ENCODE measurements around the gene CCDC57.

The CCDC57 gene

DNA sequence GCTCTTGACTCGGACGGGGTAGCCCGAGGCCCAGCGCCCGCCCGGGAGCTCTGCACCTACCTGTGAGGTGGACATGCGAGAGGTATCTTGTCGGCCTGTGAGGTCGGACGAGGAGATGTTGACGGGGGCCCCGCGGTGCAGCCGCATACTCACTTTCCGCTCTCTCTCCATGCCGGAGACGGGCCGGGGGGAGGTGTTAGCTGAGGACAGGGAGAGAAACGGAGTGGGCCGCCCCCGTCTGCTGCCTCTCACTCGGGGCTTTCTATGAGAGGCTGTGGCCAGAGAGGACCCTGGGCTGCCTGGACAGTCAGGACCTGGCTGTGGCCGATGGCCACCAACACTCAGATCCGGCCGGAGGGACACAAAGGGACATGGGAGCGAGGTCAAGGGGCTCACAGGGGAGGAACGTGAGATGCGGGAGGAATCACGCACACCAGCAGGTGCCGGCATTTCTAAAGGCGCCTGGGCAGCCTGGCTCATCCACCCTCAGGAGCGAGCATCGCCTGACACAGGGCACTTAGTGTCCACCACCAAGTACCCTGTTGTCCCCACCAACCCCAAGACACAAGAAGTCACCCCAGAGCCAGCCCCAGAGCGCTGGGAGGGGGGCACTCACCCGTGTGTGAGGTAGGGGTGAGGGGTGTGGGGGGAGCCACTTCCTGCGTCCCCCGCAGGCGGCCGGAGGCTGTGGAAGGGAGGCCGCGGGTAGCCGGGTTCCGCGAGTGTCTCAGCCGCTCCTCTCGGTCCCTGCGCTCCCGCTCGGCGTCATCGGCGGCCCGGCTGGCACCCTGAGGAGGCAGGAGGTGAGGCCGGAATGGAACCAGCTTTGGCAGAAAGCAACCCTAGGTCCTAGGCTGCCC, 36.4 kb upstream of the CCDC57 start:
- TF ChIP-seq, protein P1, sequence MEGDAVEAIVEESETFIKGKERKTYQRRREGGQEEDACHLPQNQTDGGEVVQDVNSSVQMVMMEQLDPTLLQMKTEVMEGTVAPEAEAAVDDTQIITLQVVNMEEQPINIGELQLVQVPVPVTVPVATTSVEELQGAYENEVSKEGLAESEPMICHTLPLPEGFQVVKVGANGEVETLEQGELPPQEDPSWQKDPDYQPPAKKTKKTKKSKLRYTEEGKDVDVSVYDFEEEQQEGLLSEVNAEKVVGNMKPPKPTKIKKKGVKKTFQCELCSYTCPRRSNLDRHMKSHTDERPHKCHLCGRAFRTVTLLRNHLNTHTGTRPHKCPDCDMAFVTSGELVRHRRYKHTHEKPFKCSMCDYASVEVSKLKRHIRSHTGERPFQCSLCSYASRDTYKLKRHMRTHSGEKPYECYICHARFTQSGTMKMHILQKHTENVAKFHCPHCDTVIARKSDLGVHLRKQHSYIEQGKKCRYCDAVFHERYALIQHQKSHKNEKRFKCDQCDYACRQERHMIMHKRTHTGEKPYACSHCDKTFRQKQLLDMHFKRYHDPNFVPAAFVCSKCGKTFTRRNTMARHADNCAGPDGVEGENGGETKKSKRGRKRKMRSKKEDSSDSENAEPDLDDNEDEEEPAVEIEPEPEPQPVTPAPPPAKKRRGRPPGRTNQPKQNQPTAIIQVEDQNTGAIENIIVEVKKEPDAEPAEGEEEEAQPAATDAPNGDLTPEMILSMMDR (conservative IDR thresholded peaks at IDR 0.05; ENCODE audit: low read length), result no peak

DNA sequence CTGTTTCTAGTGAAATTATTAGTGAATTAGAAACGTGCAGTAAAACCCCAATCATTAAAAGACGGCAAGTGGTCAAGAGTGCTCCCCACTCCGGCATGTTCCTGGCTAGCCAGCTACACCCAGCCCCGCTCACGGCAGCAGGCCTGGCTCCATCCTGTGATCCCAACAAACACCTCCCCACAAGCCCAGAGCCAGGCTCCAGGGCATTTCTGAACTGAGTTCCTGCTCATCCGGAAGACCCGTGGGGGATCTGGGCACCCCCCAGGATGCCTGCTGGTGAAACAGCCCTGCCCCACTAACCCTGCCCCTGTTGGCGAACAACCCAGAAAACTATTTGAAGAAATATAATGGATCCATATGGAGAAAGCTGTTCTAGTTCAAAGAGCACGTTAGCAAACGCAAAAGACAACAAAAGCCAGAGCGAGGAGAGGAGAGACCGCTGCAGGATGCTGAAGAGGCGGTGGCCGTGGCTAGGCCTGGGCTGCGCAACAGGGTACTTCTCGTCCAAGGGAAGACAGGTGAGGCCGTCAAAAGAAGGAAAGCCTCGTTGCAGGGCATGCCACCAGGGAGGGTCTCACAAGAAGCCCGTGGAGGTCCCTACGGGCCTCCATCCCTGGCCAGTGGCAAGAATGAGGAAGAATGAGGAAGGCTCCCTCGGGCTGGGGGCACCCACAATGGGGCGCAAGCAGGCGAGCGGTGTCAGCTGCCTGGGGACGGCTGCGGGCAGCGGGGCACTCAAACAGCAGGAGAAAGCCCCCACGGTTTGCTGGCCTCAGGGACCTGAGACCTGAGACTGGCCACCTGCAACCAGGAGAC, 35.4 kb upstream of the CCDC57 start:
- TF ChIP-seq, protein P1 (conservative IDR thresholded peaks at IDR 0.05; ENCODE audit: low read length), result no peak
- H3K4me3 ChIP-seq (ENCODE audit: low read length), result no peak overlapping the region

More for the DNA sequence above, 36.4 kb upstream of the CCDC57 start:
- no peak overlapping the region for H3K4me3 ChIP-seq (ENCODE audit: low read length)
- no peak for DNase-seq (ENCODE audit: low read depth)

DNA sequence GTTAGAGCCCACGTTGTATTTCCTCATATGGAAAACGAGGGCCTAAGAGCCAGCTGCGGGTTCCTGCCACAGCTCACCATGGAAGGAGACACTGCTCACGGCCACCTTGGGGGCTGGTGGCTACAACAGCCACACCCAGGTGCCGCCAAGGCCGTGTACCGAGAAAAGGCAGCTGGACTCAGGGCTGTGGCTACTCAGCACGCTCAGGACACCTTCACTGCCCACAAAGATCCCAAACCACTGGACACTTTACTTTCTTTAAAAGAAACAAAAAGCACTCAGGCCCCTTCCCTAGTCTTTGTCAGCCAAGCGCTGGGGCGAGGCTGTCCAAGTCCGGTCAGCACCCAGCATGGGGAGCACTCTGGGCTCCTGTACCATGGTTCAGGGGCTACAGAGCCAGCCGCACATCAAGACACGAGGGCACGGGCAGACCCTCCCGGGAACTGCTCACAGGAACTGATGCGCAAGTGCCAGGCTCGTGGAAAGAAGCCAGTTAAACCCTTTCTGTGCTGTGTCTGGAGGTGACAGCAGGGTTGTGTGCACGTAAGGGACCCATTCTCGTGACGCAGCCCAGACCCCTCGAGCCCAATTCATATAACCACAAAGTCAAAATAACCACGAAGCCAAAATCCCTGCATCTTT, 34.7 kb upstream of the CCDC57 start:
- no peak for DNase-seq (ENCODE audit: low read depth)
- no peak overlapping the region for H3K4me3 ChIP-seq (ENCODE audit: low read length)
- TF ChIP-seq, protein P1 (conservative IDR thresholded peaks at IDR 0.05; ENCODE audit: low read length), result no peak

More for the DNA sequence above, 35.4 kb upstream of the CCDC57 start:
- DNase-seq (ENCODE audit: low read depth), result no peak

DNA sequence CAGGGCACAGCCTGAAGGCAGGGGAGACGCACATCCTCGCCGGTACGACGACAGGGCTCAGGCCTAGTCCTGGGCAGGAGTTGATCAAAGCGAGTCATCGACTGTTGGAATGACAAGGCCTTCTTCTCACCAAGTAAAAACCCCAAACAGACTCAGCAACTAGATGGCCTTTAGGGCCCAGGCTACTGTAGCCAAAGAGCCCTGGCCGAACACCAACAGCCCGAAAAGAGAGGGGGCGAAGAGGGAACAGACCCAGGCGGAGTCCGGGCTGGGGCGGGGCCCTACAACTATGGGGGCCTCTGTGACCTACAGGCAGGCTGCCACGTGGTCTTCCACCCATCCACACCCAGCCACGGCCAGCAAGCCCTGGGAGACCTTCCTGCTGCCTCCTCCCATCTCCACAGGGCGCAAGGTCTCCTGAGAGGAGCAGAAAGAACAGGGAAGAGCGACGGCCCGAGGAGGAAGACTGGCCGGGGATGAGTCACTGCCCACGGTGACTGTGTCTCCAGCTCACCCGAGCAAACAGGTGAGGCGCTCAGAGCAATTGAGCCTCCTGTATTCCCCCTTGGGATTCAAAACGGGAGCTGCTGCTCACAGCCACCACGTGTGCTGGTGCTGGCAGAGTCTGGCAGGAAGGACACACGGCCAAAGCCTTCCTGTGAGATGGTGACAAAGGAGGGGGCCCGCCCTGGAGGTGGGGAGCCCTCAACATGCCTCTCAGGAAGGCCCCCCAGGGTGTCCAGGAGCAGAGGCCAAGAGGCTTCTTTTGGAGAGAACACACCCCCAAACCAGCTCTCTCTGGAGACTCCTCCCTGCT, 33.9 kb upstream of the CCDC57 start:
- TF ChIP-seq, protein P1 (conservative IDR thresholded peaks at IDR 0.05; ENCODE audit: low read length), result no peak
- no peak overlapping the region for H3K4me3 ChIP-seq (ENCODE audit: low read length)
- peak; percentile 57 for DNase-seq (ENCODE audit: low read depth)

DNA sequence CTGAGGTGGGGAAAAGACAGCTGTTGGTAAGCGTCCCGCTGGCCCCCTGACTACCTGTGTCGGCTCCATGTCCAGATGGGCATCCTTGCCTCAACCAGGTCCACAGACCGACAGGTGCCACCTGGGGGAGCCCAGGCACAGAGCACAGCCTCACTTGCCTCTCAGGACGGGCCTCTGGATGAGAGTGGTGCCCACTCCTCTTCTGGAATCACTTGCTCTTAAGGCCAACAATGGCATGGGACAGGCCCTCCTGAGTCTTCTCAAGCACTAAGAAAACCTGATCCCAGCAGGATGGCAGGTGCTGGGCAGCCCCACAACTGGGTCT, 33.4 kb upstream of the CCDC57 start:
- no peak for DNase-seq (ENCODE audit: low read depth)
- TF ChIP-seq, protein P1 (conservative IDR thresholded peaks at IDR 0.05; ENCODE audit: low read length), result no peak
- H3K4me3 ChIP-seq (ENCODE audit: low read length), result no peak overlapping the region

DNA sequence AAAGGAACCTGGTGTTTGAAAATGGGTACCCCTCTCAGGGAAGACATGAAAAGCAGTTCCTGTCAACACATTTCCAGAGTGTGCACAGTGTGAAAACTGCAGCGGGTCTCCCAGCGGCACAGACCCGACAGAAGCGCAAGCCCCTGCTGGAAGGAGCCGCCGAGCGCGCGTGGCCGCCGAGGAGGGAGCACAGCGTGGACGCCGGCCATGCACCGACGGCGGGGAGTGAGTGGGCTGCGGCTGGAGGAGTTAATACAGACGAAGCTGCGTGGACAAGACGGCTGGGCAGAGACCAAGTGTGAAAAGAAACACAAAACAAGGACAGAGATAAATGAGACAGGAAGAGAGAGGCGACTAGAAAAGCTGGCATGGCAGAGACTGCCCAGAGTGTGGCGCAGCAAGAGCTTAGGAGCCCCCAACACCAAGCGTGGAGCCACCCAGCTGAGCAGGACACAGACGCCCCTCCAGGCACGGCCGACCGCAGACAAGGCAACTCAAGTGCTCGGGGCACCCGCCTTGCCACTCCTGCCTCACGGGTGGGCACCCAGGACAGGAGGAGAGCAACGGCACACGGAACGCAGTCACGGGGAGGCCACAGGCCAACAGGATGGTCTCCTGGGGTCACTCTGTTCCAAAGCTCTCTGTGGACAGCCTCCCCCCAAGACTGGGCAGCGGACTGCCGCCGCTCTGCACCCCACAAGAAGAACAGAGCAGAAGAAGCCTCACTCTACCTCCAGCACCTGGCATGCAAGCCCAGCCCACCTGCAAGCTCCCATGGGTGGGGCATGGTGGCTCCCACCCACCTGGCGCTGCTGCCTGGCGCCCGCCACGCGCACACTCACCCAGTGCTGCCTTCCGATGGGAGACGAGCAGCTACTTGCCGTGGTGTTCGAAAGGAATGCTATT, 32.7 kb upstream of the CCDC57 start:
- no peak for DNase-seq (ENCODE audit: low read depth)
- TF ChIP-seq, protein P1 (conservative IDR thresholded peaks at IDR 0.05; ENCODE audit: low read length), result no peak
- H3K4me3 ChIP-seq (ENCODE audit: low read length), result no peak overlapping the region
